HS-5 (cell line): ENCODE results near the gene MTCH1.
A peak's percentile ranks its signal among the peaks of the same experiment; 100 is the strongest.
"Not testable (repeated sequence)": the region's sequence is repeated elsewhere in the genome, so short reads cannot be mapped to it uniquely, and the experiment has no call there.

Experiments
- DNase-seq: peaks from one replicate; pipeline ENCODE4 v3.0.0-alpha.2; 2012; ENCODE audit warnings: low read depth

The MTCH1 gene

DNA sequence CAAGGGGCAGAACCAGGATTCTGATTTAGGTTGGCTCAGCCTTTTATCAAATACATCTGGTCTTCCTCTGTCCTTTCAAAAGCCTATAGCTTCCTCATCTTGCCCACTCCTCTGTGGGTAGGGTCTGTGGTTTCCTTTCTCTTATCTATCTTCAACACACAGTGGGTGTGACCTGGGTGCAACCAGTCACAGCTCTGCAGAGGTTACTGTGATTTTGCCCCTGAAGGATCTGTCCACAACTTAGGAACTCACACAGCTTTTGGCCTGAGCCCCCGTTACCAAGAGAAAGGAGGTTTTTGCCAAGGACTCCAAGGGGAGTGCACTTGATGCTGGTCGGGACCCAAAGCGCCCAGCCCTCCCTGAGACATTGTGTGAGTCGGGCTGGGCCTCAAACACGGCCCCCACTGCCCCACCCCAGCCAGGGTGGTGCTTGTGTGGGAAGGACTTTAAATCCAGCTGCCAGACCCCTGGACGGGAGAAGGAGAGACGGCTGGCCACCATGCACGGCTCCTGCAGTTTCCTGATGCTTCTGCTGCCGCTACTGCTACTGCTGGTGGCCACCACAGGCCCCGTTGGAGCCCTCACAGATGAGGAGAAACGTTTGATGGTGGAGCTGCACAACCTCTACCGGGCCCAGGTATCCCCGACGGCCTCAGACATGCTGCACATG, 31.6 kb downstream of the MTCH1 start, which contains the start of gene PI16:
Gene PI16, plus strand, starts transcription at position 477 of the 670 bp plus-strand sequence. Its CDS starts 23 bp downstream, at position 500.
- DNase-seq: no peak

DNA sequence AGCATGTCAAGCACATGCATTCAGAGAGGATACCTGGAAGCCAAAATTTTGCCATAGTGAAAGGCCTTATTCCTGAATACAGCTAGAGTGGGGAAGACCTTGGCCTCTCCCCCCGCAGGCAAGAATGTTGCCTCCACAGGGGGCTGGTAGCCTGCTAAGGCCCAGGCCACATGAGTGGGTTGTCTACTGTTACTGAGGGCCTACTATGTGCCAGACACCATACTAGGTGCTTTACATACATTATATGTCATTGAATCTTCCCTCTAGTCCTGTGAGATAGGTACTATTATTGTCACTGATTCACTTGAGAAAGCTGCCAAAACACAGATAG, 32.1 kb downstream of the MTCH1 start:
- no peak for DNase-seq

GRCh38 chr6:36949636-36950035, 36.4 kb downstream of the MTCH1 start:
- DNase-seq: peak; percentile 46

DNA sequence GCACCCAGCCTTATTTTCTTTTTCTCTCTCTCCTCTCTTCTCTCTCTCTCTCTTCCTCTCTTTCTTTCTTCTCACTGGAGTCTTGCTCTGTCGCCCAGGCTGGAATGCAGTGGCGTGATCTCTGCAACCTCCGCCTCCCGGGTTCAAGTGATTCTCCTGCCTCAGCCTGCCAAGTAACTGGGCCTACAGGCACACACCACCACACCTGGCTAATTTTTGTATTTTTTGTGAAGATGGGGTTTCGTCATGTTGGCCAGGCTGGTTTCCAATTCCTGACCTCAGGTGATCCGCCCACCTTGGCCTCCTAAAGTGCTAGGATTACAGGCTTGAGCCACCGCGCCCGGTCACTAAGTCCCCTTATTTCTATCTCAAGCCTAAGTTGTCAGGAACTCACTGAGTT, 36.9 kb downstream of the MTCH1 start:
- not testable (repeated sequence) for DNase-seq

DNA sequence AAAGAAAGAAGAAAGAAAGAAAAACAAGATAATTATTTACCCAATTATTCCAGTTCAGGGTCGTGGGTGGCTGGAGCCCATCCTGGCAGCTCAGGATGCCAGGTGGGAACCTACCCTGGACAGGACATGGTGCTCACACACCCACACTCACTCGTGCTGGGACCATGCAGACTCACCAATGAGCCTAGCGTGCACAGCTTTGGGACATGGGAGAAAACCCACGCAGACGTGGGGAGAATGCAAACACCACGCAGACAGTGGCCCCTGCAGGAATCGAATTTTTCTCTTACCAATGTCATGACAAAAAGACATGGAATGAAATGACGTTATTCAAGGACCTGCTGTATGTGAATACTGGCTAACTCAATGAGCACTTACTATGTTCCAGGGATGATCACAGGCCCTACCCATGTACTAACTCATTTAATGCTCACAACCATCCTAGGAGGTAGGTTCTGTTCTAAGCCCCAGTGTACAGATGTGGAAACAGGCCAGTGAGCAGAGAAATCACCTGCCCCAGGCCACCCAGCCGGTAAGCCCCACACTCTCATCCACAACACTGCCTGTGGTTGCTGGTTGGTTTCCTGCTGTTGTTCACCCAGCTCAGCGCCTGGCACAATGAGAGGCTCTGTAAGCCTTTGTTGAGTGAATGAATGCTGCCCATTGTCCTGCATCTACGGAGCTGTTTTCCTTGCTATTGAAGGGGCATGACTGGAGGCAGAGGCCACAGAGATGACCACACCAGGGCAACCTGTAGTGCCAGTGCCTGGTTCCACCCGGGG, 38.2 kb downstream of the MTCH1 start:
- DNase-seq: no peak

GRCh38 chr6:36946526-36946925, 39.5 kb downstream of the MTCH1 start:
- DNase-seq: no peak

DNA sequence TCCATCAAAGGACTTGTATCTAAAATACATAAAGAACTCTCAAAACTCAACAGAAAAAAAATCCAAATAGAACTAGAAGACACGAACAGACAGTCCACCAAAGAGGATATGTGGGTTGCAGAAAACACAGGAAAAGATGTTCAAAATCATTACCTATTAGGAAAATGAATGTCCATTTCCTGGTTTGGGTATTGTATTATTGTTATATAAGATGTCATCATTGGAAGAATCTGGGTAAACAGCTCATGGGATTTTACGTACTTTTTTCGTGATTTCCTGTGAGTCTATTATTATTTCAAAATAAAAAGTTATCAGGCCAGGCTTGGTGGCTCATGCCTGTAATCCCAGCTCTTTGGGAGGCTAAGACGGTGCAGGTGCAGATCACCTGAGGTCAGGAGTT, 40.7 kb downstream of the MTCH1 start:
- DNase-seq: no peak

- DNase-seq: no peak
These were observed 41.3 kb downstream of the MTCH1 start for GRCh38 chr6:36944650-36945049.

- DNase-seq: not testable (repeated sequence)
These were observed 43.7 kb downstream of the MTCH1 start for GRCh38 chr6:36942329-36942728.

DNA sequence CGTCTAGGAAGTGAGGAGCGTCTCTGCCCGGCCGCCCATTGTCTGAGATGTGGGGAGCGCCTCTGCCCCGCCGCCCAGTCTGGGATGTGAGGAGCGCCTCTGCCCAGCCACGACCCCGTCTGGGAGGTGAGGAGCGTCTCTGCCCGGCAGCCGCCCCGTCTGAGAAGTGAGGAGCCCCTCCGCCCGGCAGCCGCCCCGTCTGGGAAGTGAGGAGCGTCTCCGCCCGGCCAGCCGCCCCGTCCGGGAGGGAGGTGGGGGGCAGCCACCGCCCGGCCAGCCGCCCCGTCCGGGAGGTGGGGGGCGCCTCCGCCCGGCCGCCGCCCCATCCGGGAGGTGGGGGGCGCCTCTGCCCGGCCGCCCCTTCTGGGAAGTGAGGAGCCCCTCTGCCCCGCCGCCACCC, 44.4 kb downstream of the MTCH1 start:
- DNase-seq: not testable (repeated sequence)

DNA sequence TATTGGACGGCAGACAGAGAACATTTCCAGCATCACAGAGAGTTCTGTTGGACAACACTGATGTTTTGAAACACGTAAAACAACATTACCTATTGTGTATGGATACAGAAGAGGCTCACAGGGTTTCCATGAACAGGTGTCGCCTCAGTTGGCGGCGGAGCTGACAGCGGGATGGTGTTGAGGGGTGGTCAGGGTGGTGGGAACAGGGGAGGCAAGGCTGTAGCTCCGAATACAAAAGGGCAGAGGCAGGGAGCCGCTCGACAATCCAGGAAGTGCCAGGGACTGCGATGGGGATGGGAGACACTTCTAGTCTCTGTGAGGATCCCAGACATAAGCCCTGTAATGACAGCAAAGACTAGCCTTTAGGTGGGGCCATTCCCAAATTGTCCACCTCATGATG, 46.0 kb downstream of the MTCH1 start:
- DNase-seq: no peak

DNA sequence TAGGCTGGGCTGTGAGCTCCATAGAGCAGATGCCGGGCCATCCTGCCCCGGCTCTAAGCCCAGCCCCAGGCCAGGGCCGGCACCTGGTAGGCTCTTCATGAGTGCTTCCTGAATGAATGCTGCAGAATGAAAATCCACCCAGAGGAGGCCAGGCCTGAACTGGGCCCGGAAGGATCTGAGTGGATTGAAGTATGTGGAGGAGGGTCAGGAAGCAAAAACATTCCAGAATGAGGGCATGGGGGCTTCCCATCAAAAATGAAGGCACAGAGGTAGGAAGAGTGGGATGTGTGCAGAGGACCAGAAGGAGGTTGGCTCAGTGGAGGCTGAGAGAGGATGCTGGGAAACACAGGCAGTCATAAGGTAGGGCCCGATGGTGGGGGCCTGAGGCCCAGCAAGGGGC, 47.0 kb downstream of the MTCH1 start:
- not testable (repeated sequence) for DNase-seq

GRCh38 chr6:36938536-36938935, 47.5 kb downstream of the MTCH1 start:
- DNase-seq: peak; percentile 57

- no peak for DNase-seq
These were observed 48.1 kb downstream of the MTCH1 start for GRCh38 chr6:36937896-36938295.

GRCh38 chr6:36936824-36937223, 49.2 kb downstream of the MTCH1 start:
- no peak for DNase-seq

DNA sequence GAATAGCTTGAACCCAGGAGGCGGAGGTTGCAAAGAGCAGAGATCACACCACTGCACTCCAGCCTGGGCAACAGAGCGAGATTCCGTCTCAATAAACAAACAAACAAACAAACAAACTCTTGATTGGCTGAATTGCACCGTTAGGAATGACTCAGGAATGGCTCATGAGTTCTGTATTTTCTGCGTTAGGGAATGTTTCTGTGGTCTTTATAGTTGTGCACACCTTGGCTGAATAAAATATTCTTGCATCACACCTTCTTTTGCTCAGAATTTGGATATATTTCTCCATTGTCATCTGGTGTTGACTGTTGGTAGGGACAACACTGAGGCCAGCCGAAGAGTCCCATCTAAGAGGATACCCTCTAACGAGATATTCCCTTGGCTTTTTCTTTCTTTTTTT, 51.1 kb downstream of the MTCH1 start:
- DNase-seq: no peak

- no peak for DNase-seq
These were observed 52.5 kb downstream of the MTCH1 start for GRCh38 chr6:36933519-36933918.

GRCh38 chr6:36933102-36933501, 52.9 kb downstream of the MTCH1 start:
- DNase-seq: peak; percentile 83

DNA sequence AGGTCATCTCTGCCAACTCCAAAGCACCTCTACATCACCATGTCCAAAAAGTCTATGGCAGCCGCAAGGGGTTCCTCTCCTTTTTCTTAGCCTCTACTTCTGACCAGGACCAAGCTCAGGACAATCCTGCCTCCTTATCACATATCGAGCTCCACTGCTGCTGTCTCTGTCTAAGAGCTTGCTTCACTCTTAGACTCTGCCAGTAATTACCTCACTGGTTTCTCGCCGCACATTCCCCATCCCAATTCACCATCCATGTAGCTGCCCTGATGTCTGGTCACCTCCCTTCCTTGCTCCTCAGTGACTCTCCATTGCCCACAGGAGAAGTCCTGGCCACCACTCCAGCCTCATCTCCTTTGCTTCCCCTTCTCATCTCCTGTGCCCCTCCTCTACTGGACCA, 55.5 kb downstream of the MTCH1 start:
- no peak for DNase-seq

- no peak for DNase-seq
These were observed 56.4 kb downstream of the MTCH1 start for GRCh38 chr6:36929607-36930006.

DNA sequence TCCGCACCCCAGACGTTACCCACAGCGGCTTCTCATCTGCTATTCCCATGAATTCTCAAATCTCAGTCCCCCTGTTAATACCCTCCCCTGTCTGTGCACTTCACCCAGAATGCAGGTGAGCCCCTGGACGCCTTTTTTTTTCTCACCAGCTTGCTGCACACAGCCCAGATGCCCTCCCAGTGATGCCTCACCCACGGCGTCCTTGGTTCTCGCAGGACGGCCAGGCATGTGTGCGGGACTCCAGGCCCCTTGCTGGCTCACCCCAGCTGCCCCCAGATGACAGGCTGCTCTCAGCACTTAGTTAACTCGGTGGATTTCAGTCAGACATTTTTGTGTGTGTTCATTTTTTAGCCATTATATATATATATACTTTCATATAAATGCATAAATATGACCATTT, 56.8 kb downstream of the MTCH1 start:
- no peak for DNase-seq

DNA sequence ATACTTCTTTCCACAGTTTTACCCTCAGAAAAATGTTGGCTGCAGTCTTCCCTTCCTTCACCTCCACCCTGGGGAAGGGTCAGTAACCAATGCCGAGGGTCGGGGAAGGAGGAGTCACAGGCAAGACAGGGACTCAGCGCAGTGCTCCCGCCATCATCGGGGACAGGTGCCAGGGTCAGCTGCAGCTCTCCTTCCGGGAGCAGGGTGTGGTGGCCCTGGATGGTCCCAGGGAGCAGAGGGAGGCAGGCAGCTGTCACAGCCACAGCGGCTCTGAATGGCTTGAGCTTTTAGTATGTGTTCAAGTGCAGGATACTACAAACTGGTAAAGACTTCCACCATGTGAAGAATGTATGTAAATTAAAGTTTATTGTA, 57.5 kb downstream of the MTCH1 start:
- no peak for DNase-seq

GRCh38 chr6:36927691-36928546, 58.1 kb downstream of the MTCH1 start:
- no peak for DNase-seq
